Gastrocnemius medialis (tissue), 4 donors: Measurements from ENCODE around the gene CHM. TPM values are rescaled to one million over a fixed set of nuclear protein-coding genes. Genes with fewer than 3 reads are reported as not detected.
"Not testable (repeated sequence)": the region's sequence is repeated elsewhere in the genome, so short reads cannot be mapped to it uniquely, and the experiment has no call there.

ENCODE experiments used
- ATAC-seq, 2 donors: fragments of 150-250 bp; one replicate each; pipeline ENCODE4 v1.9.1; 2016
- DNase-seq, 2 donors: peaks; one replicate each; pipeline ENCODE4 v3.0.0-alpha.2; 2019
- H3K27ac ChIP-seq, 4 donors: fragments of 200-600 bp; sonication (generic); 1 replicate in 1 of 4; 2 replicates in 3 of 4; pipeline ENCODE4 v1.5.1; 2016 to 2018; ENCODE audit warnings: mild to moderate bottlenecking in 2 of 4, moderate library complexity in 1 of 4
- H3K27me3 ChIP-seq, 3 donors: fragments of 200-600 bp; sonication (generic) in 2 of 3; 1 replicate in 1 of 3; 2 replicates in 2 of 3; pipeline versions ENCODE4 v1.5.1 to v1.6.0; 2016 to 2019; ENCODE audit warnings: mild to moderate bottlenecking in 1 of 3, moderate library complexity in 1 of 3
- H3K36me3 ChIP-seq, 2 donors: fragments of 200-600 bp; sonication (generic) in 1 of 2; one replicate each; pipeline ENCODE4 v1.5.1; 2017 to 2018
- H3K4me1 ChIP-seq, 2 donors: fragments of 200-600 bp; sonication (generic) in 1 of 2; one replicate each; pipeline ENCODE4 v1.5.1; 2016 to 2017; ENCODE audit warnings: mild to moderate bottlenecking in 2 of 2
- H3K4me3 ChIP-seq, 4 donors: fragments of 200-600 bp; sonication (generic) in 3 of 4; 1 replicate in 1 of 4; 2 replicates in 3 of 4; pipeline ENCODE4 v1.5.1; 2016 to 2019; ENCODE audit warnings: mild to moderate bottlenecking in 2 of 4
- H3K9me3 ChIP-seq, 3 donors: fragments of 200-600 bp; sonication (generic) in 2 of 3; 1 replicate in 1 of 3; 2 replicates in 2 of 3; pipeline ENCODE4 v1.5.1; 2016 to 2019
- CTCF ChIP-seq, 5 experiments: fragments of 450-650 bp in 3 of 5; fragments of 200-600 bp in 2 of 5; sonication (generic) in 2 of 5; IDR thresholded peaks in 4 of 5; conservative IDR thresholded peaks in 1 of 5; 1 replicate in 4 of 5; 2 replicates in 1 of 5; pipeline ENCODE4 v1.5.1; 2016 to 2019; ENCODE audit warnings: antibody characterized with exemption in 5 of 5, mild to moderate bottlenecking in 3 of 5, moderate library complexity in 3 of 5
- POLR2A ChIP-seq, 2 donors: fragments of 450-650 bp; IDR thresholded peaks; one replicate each; pipeline ENCODE4 v1.6.1; 2017; ENCODE audit warnings: antibody characterized with exemption in 2 of 2, mild to moderate bottlenecking in 2 of 2, moderate library complexity in 2 of 2
- in situ Hi-C, 4 donors: fragments of 200-750 bp; cut with MboI; loops; one replicate each; pipeline versions ENCODE4 v1.15.0 to v1.8.0; 2017; ENCODE audit warnings: low sequenced_read_pairs in 4 of 4
- intact Hi-C: fragments of 100-400 bp; cut with DNase I; formaldehyde crosslinking; loops from one replicate; pipeline ENCODE4 v1.15.1; 2023; ENCODE audit warnings: low total_unique reads
- total RNA-seq, 4 donors: library from RNA; depleted of rRNA; stranded (reverse); fragments of >200 nt; gene quantifications; one replicate each; pipeline versions ENCODE4 v1.1.0 to v1.2.3, GENCODE V29; 2016

CHM gene
- total RNA-seq, 4 donors from 2014 or later = 10.4 to 17.8 (median 13.8) TPM

DNA sequence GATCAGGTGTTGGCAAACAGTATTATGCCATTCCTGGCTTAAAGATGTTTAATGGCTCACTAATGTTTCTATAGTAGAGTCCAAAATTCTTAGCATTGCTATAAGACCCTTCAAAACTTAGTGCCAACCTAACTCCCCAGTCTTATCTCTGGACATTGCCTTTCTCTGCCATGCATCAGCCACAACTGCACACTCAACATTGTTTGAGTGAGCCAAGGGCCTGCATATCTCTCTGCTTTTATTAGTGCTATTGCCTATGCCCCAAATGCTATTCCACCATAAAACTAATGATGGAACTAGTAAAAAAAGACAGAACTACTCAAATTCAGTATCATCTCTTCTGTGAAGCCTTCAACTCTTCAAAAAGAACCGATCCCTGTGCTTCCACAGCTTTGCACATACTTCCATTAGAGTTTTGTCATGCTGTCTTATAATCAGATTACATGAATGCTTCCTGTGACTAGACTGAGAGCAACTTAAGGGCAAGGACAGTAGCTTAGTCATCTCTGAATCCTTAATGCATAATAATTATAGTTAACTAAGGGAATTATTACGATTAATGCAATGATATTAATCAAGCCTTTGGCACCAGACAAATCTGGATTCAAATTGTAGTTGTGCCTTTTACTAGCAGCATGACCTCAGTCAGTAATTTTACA is 53.7 kb downstream of the CHM start:
- Histone ChIP-seq H3K36me3 (no peaks in the 10 kb centered on the region), H3K9me3 (no peaks in the 10 kb centered on the region), H3K27me3 (no peaks in the 10 kb centered on the region), H3K4me1 (peaks cover 0 to 8% of the 10 kb centered on the region in 2 donors), H3K27ac (no peak overlapping the region), H3K4me3 (no peak overlapping the region)
- in situ Hi-C loops (no loop called here), intact Hi-C loops (no loop called here)
- ATAC-seq = no peak
- DNase-seq = no peak
- TF ChIP-seq CTCF (IDR thresholded peaks at IDR 0.05 in 4 of 5, conservative IDR thresholded peaks at IDR 0.05 in 1 of 5) = no peak
- TF ChIP-seq POLR2A (IDR thresholded peaks at IDR 0.05) = no peak

DNA sequence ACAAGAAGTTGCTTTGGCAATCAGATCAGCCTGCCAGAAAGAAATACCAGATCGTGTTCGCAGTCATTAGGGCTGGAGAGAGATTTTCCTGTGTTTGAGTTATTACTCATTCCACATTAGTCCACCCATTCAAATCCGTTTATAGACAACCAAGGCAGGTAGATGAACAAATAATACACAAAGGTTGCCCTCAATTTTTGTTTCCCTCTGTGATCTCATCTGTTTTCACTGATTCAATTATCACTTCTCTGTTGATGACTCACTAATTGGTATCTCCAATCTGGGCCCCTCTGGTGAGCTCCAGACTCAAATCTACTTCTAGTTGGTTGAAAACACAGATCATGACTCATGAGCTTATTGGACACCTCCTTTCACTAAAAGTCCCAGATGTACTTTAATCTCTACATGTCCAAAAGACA is 54.5 kb downstream of the CHM start:
- in situ Hi-C loops (no loop called here), intact Hi-C loops (no loop called here)
- Histone ChIP-seq H3K27ac (no peak overlapping the region), H3K36me3 (no peaks in the 10 kb centered on the region), H3K27me3 (no peaks in the 10 kb centered on the region), H3K4me1 (peaks cover 0 to 8% of the 10 kb centered on the region in 2 donors), H3K4me3 (no peak overlapping the region), H3K9me3 (no peaks in the 10 kb centered on the region)
- TF ChIP-seq CTCF (IDR thresholded peaks at IDR 0.05 in 4 of 5, conservative IDR thresholded peaks at IDR 0.05 in 1 of 5) (no peak), POLR2A (IDR thresholded peaks at IDR 0.05) (no peak)
- ATAC-seq (no peak), DNase-seq (no peak)

DNA sequence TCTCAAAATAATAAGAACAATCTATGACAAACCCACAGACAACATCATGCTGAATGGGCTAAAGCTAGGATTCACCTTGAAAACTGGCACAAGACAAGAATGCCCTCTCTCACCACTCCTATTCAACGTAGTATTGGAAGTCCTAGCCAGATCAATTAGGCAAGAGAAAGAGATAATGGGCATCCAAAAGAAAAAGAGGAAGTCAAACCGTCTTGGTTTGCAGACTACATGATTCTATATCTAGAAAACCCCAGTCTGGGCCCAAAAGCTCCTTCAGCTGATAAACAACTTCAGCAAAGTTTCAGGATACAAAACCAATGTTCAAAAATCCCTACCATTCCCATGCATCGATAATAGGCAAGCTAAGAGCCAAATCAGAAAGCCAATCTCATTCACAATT is 59.0 kb downstream of the CHM start:
- no peaks in the 10 kb centered on the region for H3K36me3 ChIP-seq
- DNase-seq (no peak), ATAC-seq (no peak)
- no peak overlapping the region for H3K27ac ChIP-seq
- H3K4me1 ChIP-seq = no peaks in the 10 kb centered on the region
- no peaks in the 10 kb centered on the region for H3K27me3 ChIP-seq
- H3K9me3 ChIP-seq = no peaks in the 10 kb centered on the region
- in situ Hi-C loops = no loop called here
- TF ChIP-seq CTCF (IDR thresholded peaks at IDR 0.05 in 4 of 5, conservative IDR thresholded peaks at IDR 0.05 in 1 of 5) (no peak), POLR2A (IDR thresholded peaks at IDR 0.05) (no peak)
- intact Hi-C loops = no loop called here
- H3K4me3 ChIP-seq = no peak overlapping the region

- no peaks in the 10 kb centered on the region for H3K36me3 ChIP-seq
- H3K27ac ChIP-seq = no peak overlapping the region
- intact Hi-C loops = no loop called here
- no peak for TF ChIP-seq CTCF (IDR thresholded peaks at IDR 0.05 in 4 of 5, conservative IDR thresholded peaks at IDR 0.05 in 1 of 5)
- TF ChIP-seq POLR2A (IDR thresholded peaks at IDR 0.05) = no peak
- no peak for DNase-seq
- in situ Hi-C loops = no loop called here
- no peaks in the 10 kb centered on the region for H3K4me1 ChIP-seq
- no peak for ATAC-seq
- no peak overlapping the region for H3K4me3 ChIP-seq
- no peaks in the 10 kb centered on the region for H3K9me3 ChIP-seq
- H3K27me3 ChIP-seq = no peaks in the 10 kb centered on the region
Observed at GRCh38 chrX:85980286-85980685, 67.1 kb downstream of the CHM start.

GRCh38 chrX:85977218-85977617 is 70.1 kb downstream of the CHM start:
- TF ChIP-seq POLR2A (IDR thresholded peaks at IDR 0.05) (no peak), CTCF (IDR thresholded peaks at IDR 0.05 in 4 of 5, conservative IDR thresholded peaks at IDR 0.05 in 1 of 5) (no peak)
- in situ Hi-C loops = no loop called here
- no peak for ATAC-seq
- Histone ChIP-seq H3K36me3 (no peaks in the 10 kb centered on the region), H3K27ac (no peak overlapping the region), H3K27me3 (no peaks in the 10 kb centered on the region), H3K4me1 (no peaks in the 10 kb centered on the region), H3K4me3 (no peak overlapping the region), H3K9me3 (no peaks in the 10 kb centered on the region)
- intact Hi-C loops = no loop called here
- no peak for DNase-seq

DNA sequence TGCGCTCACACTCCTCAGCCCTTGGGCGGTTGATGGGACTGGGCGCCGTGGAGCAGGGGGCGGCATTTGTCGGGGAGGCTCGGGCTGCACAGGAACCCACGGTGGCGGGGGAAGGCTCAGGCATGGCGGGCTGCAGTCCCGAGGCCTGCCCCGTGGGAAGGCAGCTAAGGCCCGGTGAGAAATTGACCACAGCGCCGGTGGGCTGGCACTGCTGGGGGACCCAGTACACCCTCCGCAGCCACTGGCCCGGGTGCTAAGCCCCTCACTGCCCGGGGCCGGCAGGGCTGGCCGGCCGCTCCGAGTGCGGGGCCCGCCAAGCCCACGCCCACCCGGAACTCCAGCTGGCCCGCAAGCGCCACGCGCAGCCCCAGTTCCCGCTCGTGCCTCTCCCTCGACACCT is 75.0 kb downstream of the CHM start:
- DNase-seq, H3K27ac ChIP-seq, H3K4me3 ChIP-seq, H3K36me3 ChIP-seq, in situ Hi-C loops, H3K9me3 ChIP-seq, H3K27me3 ChIP-seq, H3K4me1 ChIP-seq, intact Hi-C loops, ATAC-seq: not testable (repeated sequence)
